Keratinocyte (primary cell): ENCODE results near the gene C4B. TPM values are rescaled to one million over a fixed set of nuclear protein-coding genes. Genes with fewer than 3 reads are reported as not detected.
"Not testable (repeated sequence)": the region's sequence is repeated elsewhere in the genome, so short reads cannot be mapped to it uniquely, and the experiment has no call there.

ENCODE experiments used
- DNase-seq: peaks from one replicate; pipeline ENCODE4 v3.0.0-alpha.2; 2011; ENCODE audit warnings: low read depth, missing footprints, low spot score
- FAIRE-seq: peaks from 2 replicates; lab custom pipeline; 2011; peaks lifted over from hg19 to GRCh38; lab: Jason Lieb, UNC
- H2AFZ ChIP-seq: 2 replicates; pipeline ENCODE4 v1.6.0; 2012; ENCODE audit warnings: low read length, control low read depth, inconsistent platforms; ENCODE audit not compliant: control insufficient read depth
- H3K27ac ChIP-seq: 2 replicates; pipeline ENCODE4 v1.5.1; 2011; ENCODE audit warnings: low read length; ENCODE audit not compliant: control insufficient read depth, insufficient read depth
- H3K27me3 ChIP-seq: 3 replicates; pipeline ENCODE4 v1.6.0; 2011; ENCODE audit warnings: low read length; ENCODE audit not compliant: control insufficient read depth, insufficient read depth; ENCODE audit errors: extremely low read depth
- H3K36me3 ChIP-seq, 2 experiments: 2 replicates in 1 of 2; 3 replicates in 1 of 2; pipeline ENCODE4 v1.5.1; 2011; ENCODE audit warnings: low read length in 2 of 2, mild to moderate bottlenecking in 1 of 2; ENCODE audit not compliant: control insufficient read depth in 2 of 2, insufficient read depth in 2 of 2; ENCODE audit errors: extremely low read depth in 1 of 2
- H3K4me1 ChIP-seq: 3 replicates; pipeline ENCODE4 v1.5.1; 2011; ENCODE audit warnings: low read length; ENCODE audit not compliant: control insufficient read depth, insufficient read depth; ENCODE audit errors: extremely low read depth
- H3K4me2 ChIP-seq: 3 replicates; pipeline ENCODE4 v1.6.0; 2011; ENCODE audit warnings: low read depth, low read length; ENCODE audit not compliant: control insufficient read depth, insufficient read depth; ENCODE audit errors: extremely low read depth
- H3K4me3 ChIP-seq, 3 experiments: fragments of 200-600 bp in 1 of 3; sonication (generic) in 1 of 3; 2 replicates in 2 of 3; 3 replicates in 1 of 3; pipeline ENCODE4 v1.5.1; 2011 to 2016; ENCODE audit warnings: low read length in 3 of 3, mild to moderate bottlenecking in 3 of 3, control low read depth in 2 of 3, inconsistent platforms in 1 of 3, low read depth in 1 of 3, mixed read lengths in 1 of 3, mixed run types in 1 of 3, moderate library complexity in 1 of 3; ENCODE audit not compliant: control insufficient read depth in 2 of 3, insufficient read depth in 2 of 3; ENCODE audit errors: extremely low read depth in 1 of 3
- H3K79me2 ChIP-seq: 2 replicates; pipeline ENCODE4 v1.6.0; 2012; ENCODE audit warnings: low read length; ENCODE audit not compliant: control insufficient read depth, insufficient read depth
- H3K9ac ChIP-seq: 3 replicates; pipeline ENCODE4 v1.6.0; 2011; ENCODE audit warnings: low read length; ENCODE audit not compliant: control insufficient read depth, insufficient read depth; ENCODE audit errors: extremely low read depth
- H3K9me1 ChIP-seq: 3 replicates; pipeline ENCODE4 v1.6.0; 2011; ENCODE audit warnings: low read length; ENCODE audit not compliant: control insufficient read depth, insufficient read depth; ENCODE audit errors: extremely low read depth
- H3K9me3 ChIP-seq: 2 replicates; pipeline ENCODE4 v1.5.1; 2012; ENCODE audit warnings: low read depth, low read length; ENCODE audit not compliant: control insufficient read depth
- H4K20me1 ChIP-seq: 3 replicates; pipeline ENCODE4 v1.6.0; 2011; ENCODE audit warnings: low read length; ENCODE audit not compliant: control insufficient read depth, insufficient read depth; ENCODE audit errors: extremely low read depth
- dilution Hi-C: fragments of 300-500 bp; cut with MboI; formaldehyde crosslinking; loops from one replicate; pipeline ENCODE4 v1.7.0; 2020; ENCODE audit warnings: low sequenced_read_pairs; ENCODE audit not compliant: extremely low pct_ligation_motif_present
- polyA plus RNA-seq, 5 experiments: library from polyadenylated mRNA; depleted of rRNA in 3 of 5; stranded (reverse) in 3 of 5; stranded (forward) in 1 of 5; unstranded in 1 of 5; fragments of >200 nt; gene quantifications; 1 replicate in 1 of 5; 2 replicates in 3 of 5; 3 replicates in 1 of 5; pipeline versions ENCODE4 v1.2.1 to v1.2.3, GENCODE V29; 2011 to 2012; ENCODE audit warnings: missing spikeins in 2 of 5, low read depth in 1 of 5, low replicate concordance in 1 of 5

Gene C4B
- polyA plus RNA-seq, 1 donor (not counting 4 experiments of a cell fraction or from before 2014, with no cell fraction given): 1.8 TPM

GRCh38 chr6:32008037-32008436, 6.6 kb upstream of the C4B start:
- H3K9ac ChIP-seq, H3K27me3 ChIP-seq, H3K4me2 ChIP-seq, H3K4me3 ChIP-seq, H2AFZ ChIP-seq, H3K9me3 ChIP-seq, FAIRE-seq, dilution Hi-C loops, H3K36me3 ChIP-seq, H4K20me1 ChIP-seq, DNase-seq, H3K27ac ChIP-seq, H3K79me2 ChIP-seq, H3K9me1 ChIP-seq, H3K4me1 ChIP-seq: not testable (repeated sequence)

GRCh38 chr6:32008616-32009015, 6.0 kb upstream of the C4B start:
- H3K9me1 ChIP-seq, H2AFZ ChIP-seq, H3K79me2 ChIP-seq, H3K4me2 ChIP-seq, dilution Hi-C loops, DNase-seq, H3K4me1 ChIP-seq, H3K9ac ChIP-seq, H3K9me3 ChIP-seq, FAIRE-seq, H3K36me3 ChIP-seq, H3K4me3 ChIP-seq, H3K27ac ChIP-seq, H3K27me3 ChIP-seq, H4K20me1 ChIP-seq: not testable (repeated sequence)

GRCh38 chr6:32009537-32009936, 5.1 kb upstream of the C4B start:
- H2AFZ ChIP-seq, H4K20me1 ChIP-seq, FAIRE-seq, dilution Hi-C loops, H3K9ac ChIP-seq, H3K4me2 ChIP-seq, H3K27me3 ChIP-seq, H3K9me1 ChIP-seq, H3K36me3 ChIP-seq, H3K27ac ChIP-seq, H3K4me3 ChIP-seq, H3K9me3 ChIP-seq, H3K4me1 ChIP-seq, DNase-seq, H3K79me2 ChIP-seq: not testable (repeated sequence)

GRCh38 chr6:32010856-32011530, 3.6 kb upstream of the C4B start:
- FAIRE-seq, DNase-seq, H3K4me2 ChIP-seq, H3K79me2 ChIP-seq, H3K9me3 ChIP-seq, H3K9ac ChIP-seq, H3K9me1 ChIP-seq, dilution Hi-C loops, H3K36me3 ChIP-seq, H3K4me3 ChIP-seq, H3K27me3 ChIP-seq, H2AFZ ChIP-seq, H4K20me1 ChIP-seq, H3K27ac ChIP-seq, H3K4me1 ChIP-seq: not testable (repeated sequence)

GRCh38 chr6:32012941-32013617, 1.5 kb upstream of the C4B start:
- H3K79me2 ChIP-seq, H3K27ac ChIP-seq, H3K27me3 ChIP-seq, H3K4me2 ChIP-seq, DNase-seq, H3K9ac ChIP-seq, dilution Hi-C loops, H3K4me1 ChIP-seq, H3K9me1 ChIP-seq, H3K4me3 ChIP-seq, H3K9me3 ChIP-seq, FAIRE-seq, H3K36me3 ChIP-seq, H4K20me1 ChIP-seq, H2AFZ ChIP-seq: not testable (repeated sequence)
